ENCODE measurements around the gene TCF7. TPM values are rescaled to one million over a fixed set of nuclear protein-coding genes. Genes with fewer than 3 reads are reported as not detected.

The TCF7 gene
- total RNA-seq, 2 experiments from 2014 or later: 0.97 to 1.1 TPM

DNA sequence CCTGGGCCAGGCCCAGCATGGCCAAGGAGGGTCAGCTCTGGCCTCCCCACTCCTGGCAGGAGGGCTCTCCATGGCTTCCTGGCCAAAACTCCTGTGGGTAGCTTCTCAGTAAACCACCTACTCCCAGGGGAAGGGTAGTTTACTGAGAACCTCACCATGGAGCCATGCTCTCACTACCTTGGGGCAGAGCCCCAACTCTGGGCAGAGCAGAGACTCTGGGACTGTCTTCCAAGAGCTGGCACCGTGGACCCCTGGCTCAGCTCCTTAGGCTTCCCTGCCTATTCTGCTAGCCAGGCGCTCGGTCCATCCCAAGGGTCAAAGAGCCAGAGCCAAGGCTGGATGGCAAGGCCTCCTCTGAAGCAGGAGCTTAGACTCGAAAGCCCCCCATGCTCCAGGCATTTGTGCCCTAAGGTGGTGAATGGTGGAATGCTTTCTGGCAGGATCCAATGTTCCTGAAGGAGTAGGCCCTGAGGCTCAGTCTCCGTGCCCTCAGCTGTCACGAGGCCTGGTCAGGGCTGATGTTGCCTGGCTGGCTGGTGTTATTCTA is 19.6 kb downstream of the TCF7 start:
- CTCF ChIA-PET (ENCODE audit: unreplicated experiment): no interaction called here

DNA sequence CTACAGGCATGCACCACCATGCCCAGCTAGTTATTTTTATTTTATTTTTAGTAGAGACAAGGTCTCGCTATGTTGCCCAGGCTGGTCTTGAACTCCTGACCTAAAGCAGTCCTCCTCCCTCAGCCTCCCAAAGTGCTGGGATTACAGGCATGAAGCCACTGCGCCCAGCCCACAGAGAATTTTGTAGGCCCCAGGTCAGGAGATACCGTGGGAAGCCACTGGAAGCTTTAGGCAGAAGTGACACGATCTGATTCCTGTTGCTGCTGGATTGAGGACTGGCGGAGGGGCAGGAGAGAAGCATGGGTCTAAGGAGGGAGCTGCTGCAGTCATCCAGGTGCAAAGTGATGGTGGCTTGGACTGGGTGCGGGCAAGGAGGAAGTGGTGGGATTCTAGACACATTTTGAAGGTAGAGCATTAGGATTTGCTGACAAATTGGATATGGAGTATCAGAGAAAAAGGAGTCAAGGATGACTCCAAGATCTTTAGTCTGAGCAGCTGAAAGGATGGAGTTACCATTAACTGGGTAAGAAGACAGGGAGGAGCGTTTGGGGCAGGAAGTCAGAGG is 20.7 kb downstream of the TCF7 start:
- Histone ChIP-seq H3K79me2 (ENCODE audit: insufficient read depth, low read depth, low read length) (no peaks in the 10 kb centered on the region), H3K27ac (ENCODE audit: low read depth, low read length, poor library complexity, severe bottlenecking) (no peak overlapping the region), H4K20me1 (ENCODE audit: insufficient read depth, low read length) (no peaks in the 10 kb centered on the region), H3K9me3 (ENCODE audit: low read length) (no peaks in the 10 kb centered on the region), H3K36me3 (ENCODE audit: insufficient read depth, low read length) (peaks cover 15% of the 10 kb centered on the region), H3K9me2 (ENCODE audit: insufficient read depth, low read length) (no peaks in the 10 kb centered on the region), H3K4me3 (ENCODE audit: low read depth, low read length, poor library complexity, severe bottlenecking) (no peak overlapping the region), H3K4me2 (ENCODE audit: low read length) (no peak overlapping the region), H3K4me1 (ENCODE audit: insufficient read depth, low read length, poor library complexity, severe bottlenecking) (peaks cover 25% of the 10 kb centered on the region), H2AFZ (ENCODE audit: low read length) (no peak overlapping the region)
- intact Hi-C loops (cut with micrococcal nuclease; ENCODE audit: unreplicated experiment): no loop called here
- BruUV-seq (replicated peaks): no TSS peak
- TF ChIP-seq, protein P1, sequence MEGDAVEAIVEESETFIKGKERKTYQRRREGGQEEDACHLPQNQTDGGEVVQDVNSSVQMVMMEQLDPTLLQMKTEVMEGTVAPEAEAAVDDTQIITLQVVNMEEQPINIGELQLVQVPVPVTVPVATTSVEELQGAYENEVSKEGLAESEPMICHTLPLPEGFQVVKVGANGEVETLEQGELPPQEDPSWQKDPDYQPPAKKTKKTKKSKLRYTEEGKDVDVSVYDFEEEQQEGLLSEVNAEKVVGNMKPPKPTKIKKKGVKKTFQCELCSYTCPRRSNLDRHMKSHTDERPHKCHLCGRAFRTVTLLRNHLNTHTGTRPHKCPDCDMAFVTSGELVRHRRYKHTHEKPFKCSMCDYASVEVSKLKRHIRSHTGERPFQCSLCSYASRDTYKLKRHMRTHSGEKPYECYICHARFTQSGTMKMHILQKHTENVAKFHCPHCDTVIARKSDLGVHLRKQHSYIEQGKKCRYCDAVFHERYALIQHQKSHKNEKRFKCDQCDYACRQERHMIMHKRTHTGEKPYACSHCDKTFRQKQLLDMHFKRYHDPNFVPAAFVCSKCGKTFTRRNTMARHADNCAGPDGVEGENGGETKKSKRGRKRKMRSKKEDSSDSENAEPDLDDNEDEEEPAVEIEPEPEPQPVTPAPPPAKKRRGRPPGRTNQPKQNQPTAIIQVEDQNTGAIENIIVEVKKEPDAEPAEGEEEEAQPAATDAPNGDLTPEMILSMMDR (conservative IDR thresholded peaks at IDR 0.05; ENCODE audit: low read length): no peak
- TF ChIP-seq EZH2phosphoT487 (IDR thresholded peaks at IDR 0.05; ENCODE audit: borderline replicate concordance, low read depth, low read length): no peak
- DNase-seq (ENCODE audit: low spot score): no peak
- CTCF ChIA-PET (ENCODE audit: unreplicated experiment): no interaction called here
- POLR2A ChIA-PET: no interaction called here

More for the DNA sequence above, 19.6 kb downstream of the TCF7 start:
- H3K4me2 ChIP-seq (ENCODE audit: low read length): no peak overlapping the region
- H2AFZ ChIP-seq (ENCODE audit: low read length): no peak overlapping the region
- H3K79me2 ChIP-seq (ENCODE audit: insufficient read depth, low read depth, low read length): no peaks in the 10 kb centered on the region
- H4K20me1 ChIP-seq (ENCODE audit: insufficient read depth, low read length): no peaks in the 10 kb centered on the region
- TF ChIP-seq, protein P1 (conservative IDR thresholded peaks at IDR 0.05; ENCODE audit: low read length): no peak
- TF ChIP-seq EZH2phosphoT487 (IDR thresholded peaks at IDR 0.05; ENCODE audit: borderline replicate concordance, low read depth, low read length): no peak
- DNase-seq (ENCODE audit: low spot score): no peak
- no peak overlapping the region for H3K4me3 ChIP-seq (ENCODE audit: low read depth, low read length, poor library complexity, severe bottlenecking)
- H3K27ac ChIP-seq (ENCODE audit: low read depth, low read length, poor library complexity, severe bottlenecking): no peak overlapping the region
- H3K9me2 ChIP-seq (ENCODE audit: insufficient read depth, low read length): no peaks in the 10 kb centered on the region
- peaks cover 25% of the 10 kb centered on the region for H3K4me1 ChIP-seq (ENCODE audit: insufficient read depth, low read length, poor library complexity, severe bottlenecking)
- POLR2A ChIA-PET: no interaction called here
- intact Hi-C loops (cut with micrococcal nuclease; ENCODE audit: unreplicated experiment): no loop called here
- no peaks in the 10 kb centered on the region for H3K9me3 ChIP-seq (ENCODE audit: low read length)
- BruUV-seq (replicated peaks): no TSS peak
- peaks cover 8% of the 10 kb centered on the region for H3K36me3 ChIP-seq (ENCODE audit: insufficient read depth, low read length)

DNA sequence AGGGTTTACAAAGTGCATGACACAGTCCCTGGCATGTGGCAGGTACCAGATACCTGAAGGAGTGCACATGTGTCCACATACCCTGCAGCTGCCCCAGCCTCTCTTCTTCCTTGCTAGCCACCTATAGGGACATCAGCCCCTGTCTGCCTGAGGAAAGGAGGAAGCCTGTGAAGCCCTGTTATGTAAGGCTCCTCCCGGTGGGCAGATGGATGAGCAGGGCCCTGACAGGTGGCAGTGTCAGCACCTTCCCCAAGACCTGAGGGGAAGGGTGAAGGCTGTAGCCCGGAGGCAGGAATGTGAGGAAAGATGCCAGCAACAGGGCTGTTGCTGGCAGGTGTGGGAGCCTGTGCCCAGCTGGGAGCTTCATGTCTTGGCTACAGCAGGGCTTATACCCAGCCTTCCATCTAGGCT is 21.7 kb downstream of the TCF7 start:
- POLR2A ChIA-PET: no interaction called here
- no TSS peak for BruUV-seq (replicated peaks)

More for the DNA sequence above, 21.7 kb downstream of the TCF7 start:
- Histone ChIP-seq H2AFZ (ENCODE audit: low read length) (no peak overlapping the region), H3K4me2 (ENCODE audit: low read length) (no peak overlapping the region), H3K9me2 (ENCODE audit: insufficient read depth, low read length) (no peaks in the 10 kb centered on the region), H3K4me1 (ENCODE audit: insufficient read depth, low read length, poor library complexity, severe bottlenecking) (peaks cover 25% of the 10 kb centered on the region), H3K4me3 (ENCODE audit: low read depth, low read length, poor library complexity, severe bottlenecking) (no peak overlapping the region), H3K27ac (ENCODE audit: low read depth, low read length, poor library complexity, severe bottlenecking) (no peak overlapping the region), H4K20me1 (ENCODE audit: insufficient read depth, low read length) (no peaks in the 10 kb centered on the region), H3K79me2 (ENCODE audit: insufficient read depth, low read depth, low read length) (no peaks in the 10 kb centered on the region), H3K36me3 (ENCODE audit: insufficient read depth, low read length) (peaks cover 22% of the 10 kb centered on the region), H3K9me3 (ENCODE audit: low read length) (no peaks in the 10 kb centered on the region)
- intact Hi-C loops (cut with micrococcal nuclease; ENCODE audit: unreplicated experiment): no loop called here
- DNase-seq (ENCODE audit: low spot score): no peak
- CTCF ChIA-PET (ENCODE audit: unreplicated experiment): no interaction called here
- no peak for TF ChIP-seq EZH2phosphoT487 (IDR thresholded peaks at IDR 0.05; ENCODE audit: borderline replicate concordance, low read depth, low read length)
- TF ChIP-seq, protein P1 (conservative IDR thresholded peaks at IDR 0.05; ENCODE audit: low read length): no peak

Measured in OCI-LY7 (cell line).